Activated effector memory CD4-positive, alpha-beta T cell treated with anti-CD3 and anti-CD28 coated beads, Interleukin-2, amount 50 U/mL, for 16 hours (primary cell): Measurements from ENCODE around the gene DENND10.
"Not testable (repeated sequence)": the region's sequence is repeated elsewhere in the genome, so short reads cannot be mapped to it uniquely, and the experiment has no call there.

Experiments used
- DNase-seq: peaks from one replicate; pipeline ENCODE4 v3.0.0-alpha.2; 2020

Gene DENND10

DNA sequence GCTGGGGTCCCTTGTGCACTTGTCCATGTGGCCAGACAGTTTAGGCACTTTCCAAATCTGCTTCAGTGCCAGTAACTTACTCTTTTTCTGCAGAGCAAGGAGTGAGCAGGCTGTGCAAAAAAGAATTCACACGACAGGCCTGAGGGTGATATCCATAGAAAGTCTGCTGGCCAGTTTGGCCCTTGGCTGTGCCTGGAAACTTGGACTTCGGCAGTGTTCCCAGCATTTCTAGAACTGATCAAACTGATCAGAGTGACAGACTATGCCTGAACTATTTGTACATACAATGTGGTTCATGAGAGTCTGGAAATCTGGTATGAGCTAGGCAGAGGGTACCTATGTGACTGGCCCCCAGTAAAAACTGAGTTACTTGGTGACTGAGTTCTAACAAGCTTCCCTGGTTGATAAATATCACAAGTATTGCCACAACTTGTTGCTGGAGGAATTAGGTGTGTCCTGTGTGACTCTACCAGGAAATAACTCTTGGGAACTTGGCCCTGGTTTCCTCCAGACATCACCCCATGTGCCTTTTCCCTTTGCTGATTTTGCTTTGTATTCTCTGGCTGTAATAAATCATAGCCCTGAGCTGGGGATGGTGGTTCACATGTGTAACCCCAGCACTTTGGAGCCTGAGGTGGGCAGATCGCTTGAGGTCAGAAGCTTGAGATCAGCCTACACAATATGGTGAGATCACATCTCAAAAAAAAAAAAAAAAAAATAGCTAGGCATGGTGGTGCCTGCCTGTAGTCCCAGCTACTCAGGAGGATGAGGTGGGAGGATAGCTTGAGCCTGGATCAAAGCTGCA, 3.3 kb upstream of the DENND10 start:
- DNase-seq: no peak

DNA sequence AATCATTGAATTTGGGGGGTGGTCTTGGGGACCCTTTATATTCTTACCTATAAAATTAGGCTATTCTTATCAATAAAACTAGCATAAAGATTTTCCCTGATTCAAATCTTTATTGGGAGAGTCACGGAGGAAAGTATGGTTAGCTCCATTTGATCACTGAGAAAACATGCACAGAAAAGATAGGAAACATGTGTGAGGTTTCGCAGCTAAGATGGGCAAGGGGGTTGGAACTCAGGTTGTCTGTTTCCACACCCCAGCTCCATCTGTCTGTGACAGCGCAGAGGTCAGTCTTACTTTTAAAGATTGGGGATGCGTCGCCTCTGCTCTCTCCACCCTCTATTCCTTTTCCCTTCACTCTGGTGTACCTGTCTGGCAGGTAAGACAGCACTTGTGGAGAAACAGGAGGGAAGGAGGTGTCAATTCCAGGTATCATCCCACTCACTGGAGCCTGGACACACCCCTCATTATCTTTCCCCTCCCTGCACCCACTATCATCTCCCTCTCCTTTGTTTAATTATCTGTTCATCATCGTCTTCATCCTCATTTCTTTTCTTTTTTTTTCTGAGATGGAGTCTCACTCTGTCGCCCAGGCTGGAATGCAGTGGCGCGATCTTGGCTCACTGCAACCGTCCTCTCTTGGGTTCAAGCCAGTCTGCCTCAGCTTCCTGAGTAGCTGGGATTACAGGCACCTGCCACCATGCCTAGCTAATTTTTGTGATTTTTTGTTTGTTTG, 2.4 kb upstream of the DENND10 start:
- DNase-seq: no peak

DNA sequence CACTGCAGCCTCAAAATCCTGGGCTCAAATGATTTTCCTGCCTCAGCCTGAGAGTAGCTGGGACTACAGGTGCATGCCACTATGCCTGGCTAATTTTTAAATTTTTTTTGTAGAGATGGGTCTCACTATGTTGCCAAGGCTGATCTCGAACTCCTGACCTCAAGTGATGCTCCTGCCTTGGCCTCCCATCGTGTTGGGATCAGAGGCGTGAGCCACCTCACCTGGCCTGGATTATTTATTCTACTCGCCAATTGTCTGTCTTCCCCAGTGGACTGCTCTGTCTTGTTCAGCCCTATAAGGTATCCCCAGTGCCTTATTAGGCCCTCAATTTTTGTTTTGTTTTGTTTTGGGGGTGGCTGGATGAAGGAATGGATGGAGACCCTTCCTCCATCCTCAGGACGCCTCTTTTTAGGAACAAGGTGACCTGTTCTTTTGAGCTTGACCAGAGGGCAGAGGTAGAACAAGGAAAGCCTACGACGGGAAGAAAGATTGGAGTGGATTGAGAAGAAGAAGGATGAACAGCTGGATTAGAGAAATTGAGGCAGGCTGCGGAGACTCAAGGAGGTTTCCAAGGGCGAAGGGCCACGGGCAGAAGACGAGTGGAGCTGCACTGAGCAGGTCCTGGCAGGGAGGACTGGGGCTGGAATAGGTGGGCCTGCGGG, 541 bp upstream of the DENND10 start:
- DNase-seq: no peak

DNA sequence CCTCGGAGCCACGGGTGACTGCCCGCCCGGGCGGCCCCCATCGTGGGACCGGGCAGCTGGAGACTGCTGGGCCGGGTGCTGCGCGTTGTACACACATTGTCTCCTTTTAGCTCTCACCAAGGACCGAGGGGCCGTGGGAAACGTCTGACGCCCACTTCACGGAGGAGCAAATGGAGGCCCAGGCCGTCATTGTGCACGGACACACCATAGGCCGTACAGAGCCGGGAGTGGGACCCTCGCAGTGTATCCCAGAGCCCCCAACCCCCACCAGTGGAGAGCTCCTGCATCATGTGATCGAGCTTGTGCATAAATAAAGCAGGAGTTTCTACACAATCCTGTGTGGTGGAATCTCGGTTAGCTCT, 722 bp downstream of the DENND10 start:
- no peak for DNase-seq

DNA sequence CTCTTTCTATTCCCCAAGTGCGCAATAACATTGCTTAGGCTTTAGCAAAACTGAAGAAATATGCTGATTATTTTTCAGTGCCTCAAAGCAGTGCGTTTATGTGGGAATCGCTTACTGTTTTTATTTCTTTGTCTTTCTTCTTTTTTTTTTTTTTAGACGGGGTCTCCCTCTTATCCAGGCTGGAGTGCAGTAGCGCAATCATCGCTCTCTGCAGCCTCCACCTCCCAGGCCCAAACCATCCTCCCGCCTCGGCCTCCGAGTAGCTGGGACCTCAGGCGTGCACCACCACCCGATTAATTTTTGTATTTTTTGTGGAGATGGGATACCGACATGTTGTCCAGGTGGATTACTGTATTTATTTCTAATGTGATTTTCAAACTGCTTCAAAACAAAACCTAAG, 1.2 kb downstream of the DENND10 start:
- no peak for DNase-seq

DNA sequence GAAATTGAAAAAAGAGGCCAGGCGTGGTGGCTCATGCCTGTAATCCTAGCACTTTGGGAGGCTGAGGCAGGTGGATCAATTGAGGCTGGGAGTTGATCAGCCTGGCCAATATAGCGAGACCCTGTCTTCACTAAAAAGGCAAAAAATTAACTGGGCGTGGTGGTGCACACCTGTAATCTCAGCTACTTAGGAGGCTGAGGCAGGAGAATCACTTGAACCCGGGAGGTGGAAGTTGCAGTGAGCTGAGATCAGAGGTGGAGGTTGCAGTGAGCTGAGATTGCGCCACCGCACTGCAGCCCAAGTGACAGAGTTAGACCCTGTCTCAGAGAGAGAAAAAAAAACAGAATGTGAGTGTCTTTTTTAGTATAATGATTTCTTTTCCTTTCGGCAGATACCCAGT, 2.0 kb downstream of the DENND10 start:
- not testable (repeated sequence) for DNase-seq

DNA sequence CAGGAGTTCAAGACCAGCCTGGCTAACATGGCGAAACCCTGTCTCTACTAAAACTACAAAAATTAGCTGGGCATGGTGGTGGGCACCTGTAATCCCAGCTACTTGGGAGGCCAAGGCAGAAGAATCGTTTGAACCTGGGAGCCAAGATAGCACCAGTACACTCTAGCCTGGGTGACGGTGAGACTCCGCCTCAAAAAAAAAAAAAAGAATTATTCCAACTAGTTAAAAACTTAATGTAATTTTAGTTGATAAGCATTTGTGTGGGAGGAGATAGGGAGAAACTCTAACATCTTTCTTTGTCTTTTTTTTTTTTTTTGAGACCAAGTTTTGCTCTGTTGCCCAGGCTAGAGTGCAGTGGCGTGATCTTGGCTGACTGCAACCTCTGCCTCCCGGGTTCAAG, 3.2 kb downstream of the DENND10 start:
- not testable (repeated sequence) for DNase-seq

DNA sequence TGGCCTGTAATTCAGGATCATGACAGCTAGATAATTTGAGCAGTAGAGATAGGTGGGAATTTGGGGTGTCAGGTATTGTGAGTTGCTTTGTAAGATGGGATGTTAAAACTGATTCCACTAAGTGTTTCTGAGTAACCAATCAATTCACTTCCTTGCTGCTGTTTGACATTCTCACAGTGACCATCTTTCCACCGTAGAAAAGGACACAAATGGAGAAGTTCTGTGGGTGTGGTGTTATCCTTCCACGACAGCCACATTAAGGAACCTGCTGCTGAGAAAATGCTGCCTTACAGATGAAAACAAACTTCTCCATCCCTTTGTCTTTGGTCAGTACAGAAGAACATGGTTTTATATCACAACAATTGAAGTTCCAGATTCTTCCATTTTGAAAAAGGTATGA, 3.9 kb downstream of the DENND10 start:
- not testable (repeated sequence) for DNase-seq

DNA sequence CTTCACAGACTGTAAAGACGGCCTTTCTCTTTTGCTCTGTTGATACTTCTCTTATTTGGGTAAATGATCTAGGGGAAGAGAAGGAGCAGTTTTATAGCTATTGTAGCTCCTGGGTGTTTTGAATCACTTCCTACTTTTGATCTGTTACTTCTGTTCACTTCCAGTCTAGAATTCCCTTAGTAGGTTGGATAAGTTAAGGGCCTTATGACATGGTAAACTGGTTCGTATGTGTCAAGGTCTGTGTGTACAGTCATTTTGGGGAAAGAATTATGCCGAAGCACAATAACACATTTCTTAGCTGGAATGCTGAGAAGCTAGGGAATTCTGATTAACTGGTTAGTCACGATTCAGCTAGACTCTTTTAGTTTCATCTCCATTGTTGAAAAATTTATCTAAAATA, 8.1 kb downstream of the DENND10 start:
- DNase-seq: no peak

DNA sequence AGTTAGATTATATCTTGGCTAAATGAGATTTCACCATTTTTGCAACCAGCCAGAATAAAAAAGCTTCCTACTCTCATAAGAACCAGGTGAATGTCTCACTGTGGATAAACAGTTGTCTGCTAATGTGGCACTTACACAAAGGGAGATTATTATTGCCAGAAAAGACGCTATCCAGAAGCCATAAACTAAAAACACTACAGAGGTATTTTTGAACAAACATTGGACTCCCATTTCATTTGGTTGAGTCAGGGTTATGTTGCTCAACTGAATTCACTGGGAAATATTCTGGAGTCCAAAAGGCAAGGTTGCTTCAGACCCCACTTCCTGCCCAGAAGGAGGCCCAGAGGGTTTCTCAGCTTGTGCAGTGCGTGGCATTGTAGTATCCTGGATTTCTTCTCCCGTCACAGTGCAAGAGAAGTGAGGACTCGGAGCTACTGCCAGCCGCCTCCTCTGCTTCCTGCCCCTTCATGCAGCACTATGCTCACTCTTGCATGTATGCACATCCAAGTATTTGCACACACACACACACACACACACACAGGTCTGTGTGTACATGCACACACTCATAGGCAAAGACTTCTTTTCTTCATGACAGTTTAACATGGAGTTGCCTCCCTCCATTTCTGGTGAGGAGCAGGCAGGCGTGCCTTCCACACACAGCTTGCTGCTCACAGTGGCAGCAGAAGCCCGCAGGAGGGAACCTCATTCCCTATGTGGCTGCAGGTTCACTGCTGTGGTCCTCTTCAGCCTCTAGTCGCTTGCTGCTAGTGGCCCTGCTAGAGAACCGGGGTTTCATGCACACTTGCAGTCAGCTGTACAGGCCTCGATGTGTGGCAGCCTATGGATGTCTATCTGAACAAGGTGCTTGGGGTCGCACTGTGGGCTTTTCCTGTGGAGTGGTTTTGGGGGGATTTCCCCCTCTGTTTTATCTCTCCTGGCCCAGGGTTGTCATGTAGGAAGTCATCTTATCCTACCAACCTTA, 10.1 kb downstream of the DENND10 start:
- no peak for DNase-seq

DNA sequence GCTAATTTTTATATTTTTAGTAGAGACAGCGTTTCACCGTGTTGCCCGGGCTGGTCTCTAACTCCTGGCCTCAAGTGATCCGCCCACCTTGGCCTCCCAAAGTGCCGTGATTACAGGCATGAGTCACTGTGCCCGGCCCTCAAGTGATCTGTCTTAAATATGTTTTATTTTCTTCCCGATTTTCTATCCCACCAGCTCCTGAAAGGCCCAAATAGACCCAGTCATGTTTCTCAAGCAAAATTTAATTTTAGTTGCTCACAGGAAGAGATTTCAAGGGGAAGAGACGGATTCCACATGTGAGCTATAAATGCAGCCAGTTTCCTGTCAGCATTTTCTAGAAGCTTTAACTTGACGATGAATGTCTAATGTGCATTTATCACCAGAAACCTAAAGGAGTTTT, 12.0 kb downstream of the DENND10 start:
- no peak for DNase-seq

DNA sequence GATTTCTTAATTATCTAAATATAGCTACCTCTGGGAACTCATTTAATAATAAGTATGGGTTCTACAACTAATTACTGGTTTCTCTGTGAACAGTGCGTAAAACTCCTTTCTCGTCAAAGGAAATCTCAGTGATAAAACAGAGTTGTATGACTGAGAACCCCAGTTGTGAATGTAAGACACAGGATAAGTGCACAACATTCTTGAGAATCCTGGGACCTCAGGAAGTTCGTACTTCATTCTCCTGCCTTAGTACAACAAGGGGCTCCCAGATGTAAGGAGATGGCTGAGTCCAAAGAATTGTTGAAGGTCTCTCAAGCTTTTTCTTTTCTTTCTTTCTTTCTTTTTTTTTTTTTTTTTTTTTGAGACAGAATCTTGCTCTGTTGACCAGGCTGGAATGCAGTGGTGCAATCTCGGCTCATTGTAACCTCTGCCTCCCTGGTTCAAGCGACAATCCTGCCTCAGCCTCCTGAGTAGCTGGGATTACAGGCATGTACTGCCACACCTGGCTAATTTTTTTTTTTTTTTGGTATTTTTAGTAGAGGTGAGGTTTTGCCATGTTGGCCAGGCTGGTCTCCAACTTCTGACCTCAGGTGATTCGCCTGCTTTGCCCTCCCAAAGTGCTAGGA, 12.5 kb downstream of the DENND10 start:
- DNase-seq: no peak

DNA sequence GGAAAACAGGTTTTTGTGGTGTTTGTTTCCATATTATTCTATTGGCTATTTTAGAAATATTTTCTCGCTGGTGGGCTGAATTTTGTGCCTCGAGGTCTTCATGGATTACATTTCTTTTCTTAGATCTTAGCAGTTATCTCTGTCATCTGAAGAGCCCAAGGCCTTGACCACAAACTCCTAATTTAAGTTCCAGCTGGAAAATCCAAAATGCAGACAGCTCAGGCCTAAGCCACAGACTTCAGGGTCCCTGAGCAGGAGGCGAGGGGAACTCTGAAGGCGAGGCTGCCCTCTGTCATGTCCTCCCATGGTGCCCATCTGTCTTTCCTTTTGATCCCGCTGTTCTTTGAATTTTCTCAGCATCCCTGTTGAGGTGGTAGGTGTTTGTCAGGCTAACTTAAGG, 14.3 kb downstream of the DENND10 start:
- DNase-seq: no peak

DNA sequence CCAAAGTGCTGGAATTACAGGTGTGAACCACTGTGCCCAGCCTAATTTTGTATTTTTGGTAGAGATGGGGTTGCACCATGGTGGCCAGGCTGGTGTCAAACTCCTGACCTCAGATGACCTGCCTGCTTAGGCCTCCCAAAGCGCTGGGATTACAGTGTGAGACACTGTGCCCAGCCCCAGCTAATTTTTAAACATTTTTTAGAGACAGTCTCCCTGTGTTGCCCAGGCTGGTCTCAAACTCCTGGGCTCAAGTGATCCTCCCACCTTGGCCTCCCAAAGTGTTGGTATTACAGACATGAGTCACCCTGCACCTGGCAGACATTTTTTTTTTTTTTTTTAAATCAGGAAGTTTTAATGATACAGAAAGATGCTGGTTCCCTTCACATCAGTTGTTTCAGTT, 15.5 kb downstream of the DENND10 start:
- no peak for DNase-seq

DNA sequence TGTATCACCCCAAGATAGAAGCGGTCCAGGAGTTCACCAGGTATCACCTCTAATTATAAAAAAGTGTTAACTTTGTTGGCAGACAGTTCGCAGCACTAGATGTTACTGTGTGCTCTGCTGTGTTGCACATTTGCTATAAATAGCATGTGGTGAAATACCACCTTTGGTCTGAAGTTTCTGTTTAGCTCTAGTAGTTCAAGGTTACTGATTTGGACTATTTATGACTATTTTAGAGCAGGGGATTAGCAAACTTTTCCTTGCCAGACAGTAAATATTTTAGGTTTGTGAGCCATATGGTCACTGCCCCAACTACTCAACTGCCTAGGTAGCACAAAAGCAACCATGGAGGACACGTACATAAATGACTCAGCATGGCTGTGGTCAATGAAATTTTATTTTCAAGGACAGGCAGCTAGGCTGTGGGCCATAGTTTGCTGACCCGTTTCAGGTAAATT, 16.5 kb downstream of the DENND10 start:
- DNase-seq: no peak

DNA sequence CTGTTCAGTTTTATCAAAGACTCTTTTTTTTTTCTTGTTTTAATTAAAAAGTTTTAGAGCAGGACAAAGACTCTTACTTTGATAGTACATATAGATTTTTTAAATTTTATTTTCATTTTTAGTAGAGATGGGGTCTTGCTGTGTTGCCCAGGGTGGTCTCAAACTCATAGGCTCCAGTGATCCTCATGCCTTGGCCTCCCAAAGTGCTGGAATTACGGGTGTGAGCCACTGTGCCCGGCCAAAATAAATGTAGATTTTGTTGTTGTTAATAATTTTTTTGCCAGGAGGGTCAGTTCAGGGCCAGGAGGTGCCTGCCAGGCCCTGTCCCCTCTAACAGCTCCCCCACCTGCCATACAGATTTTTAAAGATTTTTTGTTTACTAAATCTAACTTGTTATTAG, 17.0 kb downstream of the DENND10 start:
- DNase-seq: no peak

DNA sequence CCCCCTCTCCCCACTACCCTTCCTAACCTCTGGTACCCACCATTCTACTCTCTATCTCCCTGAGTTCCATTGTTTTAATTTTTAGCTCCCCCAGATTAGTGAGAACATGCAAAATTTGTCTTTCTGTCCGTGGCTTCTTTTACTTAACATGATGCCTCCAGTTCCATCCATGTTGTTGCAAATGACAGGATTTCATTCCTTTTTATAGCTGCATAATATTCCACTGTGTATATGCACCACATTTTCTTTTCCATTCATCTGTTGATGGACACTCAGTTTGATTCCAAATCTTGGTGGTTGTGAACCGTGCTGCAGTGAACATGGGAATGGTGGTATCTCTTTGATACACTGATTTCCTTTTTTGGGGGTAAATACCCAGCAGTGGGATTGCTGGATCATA, 22.0 kb downstream of the DENND10 start:
- DNase-seq: no peak

DNA sequence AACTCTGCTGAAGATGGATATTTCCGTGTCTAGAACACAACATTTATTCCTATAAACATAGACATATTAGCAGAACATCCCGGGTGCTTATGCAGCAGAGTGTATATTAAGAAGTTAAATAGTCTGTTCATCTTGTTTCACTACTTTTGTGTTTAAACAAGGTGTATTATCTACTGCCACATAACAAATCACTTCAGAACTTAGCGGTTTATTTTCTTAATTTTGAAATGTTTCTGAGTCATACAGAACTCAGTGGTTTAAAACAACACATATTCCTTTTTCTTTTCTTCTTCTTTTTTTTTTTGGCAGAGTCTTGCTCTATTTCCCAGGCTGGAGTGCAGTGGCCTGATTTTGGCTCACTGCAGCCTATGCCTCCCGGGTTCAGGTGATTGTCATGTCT, 25.8 kb downstream of the DENND10 start:
- no peak for DNase-seq

DNA sequence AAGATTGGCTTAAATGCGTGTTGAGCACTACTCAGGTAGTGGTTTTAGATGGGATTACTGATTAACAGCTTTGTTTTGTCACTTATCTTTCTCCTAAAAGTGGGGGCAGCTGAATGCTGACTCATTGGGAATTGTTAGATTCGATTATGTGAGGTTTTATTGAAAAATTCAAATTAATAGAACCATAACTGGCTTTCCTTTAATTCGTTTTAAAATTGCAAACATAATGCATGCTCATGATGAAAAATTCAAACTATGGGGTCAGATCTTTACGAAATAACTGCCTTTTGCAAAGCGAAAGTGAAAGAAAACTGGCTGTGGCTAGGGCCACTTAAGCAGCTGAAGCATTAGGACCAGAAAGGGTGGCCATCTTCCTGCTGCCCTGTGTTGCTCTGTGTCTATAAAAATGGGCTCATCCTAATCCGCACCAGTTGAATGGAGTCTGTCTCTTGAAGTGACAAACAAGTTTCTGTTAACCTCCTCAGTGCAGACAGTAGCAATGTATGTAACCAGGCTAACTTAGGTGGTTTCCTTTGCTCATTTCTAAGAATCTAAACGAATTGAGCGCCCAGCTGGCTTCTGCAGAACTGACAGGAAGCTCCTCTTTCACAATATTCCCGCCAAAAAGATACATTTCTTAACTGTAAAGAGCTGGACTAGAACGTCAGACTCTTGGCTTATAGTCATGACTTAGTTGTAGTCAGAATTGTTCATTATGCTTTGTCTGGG, 27.8 kb downstream of the DENND10 start:
- DNase-seq: peak; percentile 69

DNA sequence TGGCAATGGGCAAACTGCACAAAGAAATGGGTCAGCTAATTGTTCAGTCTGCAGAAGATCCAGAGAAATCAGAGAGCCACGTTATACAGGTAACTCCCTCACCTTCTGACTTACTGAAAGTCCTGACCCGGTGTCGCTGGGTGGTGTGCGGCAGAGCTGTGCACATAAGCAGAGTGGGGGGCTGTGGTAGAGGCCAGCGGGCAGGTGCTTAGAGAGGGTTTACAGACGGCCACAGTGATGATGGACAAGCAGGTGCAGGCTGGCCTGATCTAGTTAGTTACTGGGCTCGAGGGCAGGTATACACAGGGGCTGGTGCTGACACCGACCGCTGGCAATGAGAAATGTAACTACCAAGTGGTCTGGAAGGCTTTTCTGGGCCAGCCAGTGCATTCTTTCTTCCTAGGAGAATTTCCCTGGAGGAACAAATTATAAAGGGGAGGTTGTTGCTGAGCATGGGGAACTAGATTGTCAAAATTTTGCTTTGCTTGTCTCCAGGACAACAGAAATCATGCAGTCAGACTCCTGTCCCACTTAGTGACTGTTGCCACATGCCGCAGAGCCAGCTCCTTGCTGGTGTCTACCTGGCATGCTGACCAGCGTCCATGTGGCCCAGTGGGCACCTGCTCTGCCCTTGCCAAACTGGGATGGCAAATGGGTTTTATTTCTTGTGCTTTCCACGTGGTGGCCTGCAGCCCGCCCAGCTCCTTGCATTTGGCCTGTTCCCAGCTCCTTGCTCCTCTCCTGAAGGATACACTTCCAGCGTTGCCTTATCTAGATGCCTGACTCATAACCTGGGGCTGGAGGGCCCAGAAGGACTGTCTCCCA, 28.8 kb downstream of the DENND10 start:
- DNase-seq: no peak

DNA sequence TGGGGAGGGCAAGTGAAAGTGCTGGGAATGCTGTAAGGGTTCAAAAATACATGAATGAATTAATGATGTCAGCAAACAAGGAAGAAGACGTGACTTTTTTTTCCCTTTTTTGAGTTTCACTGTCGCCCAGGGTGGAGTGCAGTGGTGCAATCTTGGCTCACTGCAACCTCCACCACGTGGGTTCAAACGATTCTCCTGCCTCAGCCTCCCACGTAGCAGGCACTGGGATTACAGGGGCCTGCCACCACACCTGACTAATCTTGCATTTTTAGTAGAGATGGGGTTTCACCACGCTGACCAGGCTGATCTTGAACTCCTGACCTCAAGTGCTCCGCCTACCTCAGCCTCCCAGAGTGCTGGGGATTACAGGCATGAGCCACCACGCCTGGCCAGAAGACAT, 30.0 kb downstream of the DENND10 start:
- no peak for DNase-seq
